Stomach (tissue), 9 donors: ENCODE results near the gene DCDC2. TPM values are rescaled to one million over a fixed set of nuclear protein-coding genes. Genes with fewer than 3 reads are reported as not detected.

Source experiments
- DNase-seq, 2 donors: peaks; one replicate each; pipeline versions ENCODE4 v3.0.0 to v3.0.0-alpha.2; 2013 to 2019
- H3K27ac ChIP-seq, 5 donors: fragments of 200-600 bp in 4 of 5; sonication (generic) in 4 of 5; one replicate each; pipeline ENCODE4 v1.5.1; 2013 to 2019; ENCODE audit warnings: mild to moderate bottlenecking in 1 of 5, moderate library complexity in 1 of 5
- H3K27me3 ChIP-seq, 3 donors: fragments of 200-600 bp; sonication (generic); one replicate each; pipeline ENCODE4 v1.5.1; 2017 to 2019; ENCODE audit warnings: mixed run types in 1 of 3
- H3K36me3 ChIP-seq, 4 donors: fragments of 200-600 bp; sonication (generic); 1 replicate in 3 of 4; 2 replicates in 1 of 4; pipeline ENCODE4 v1.5.1; 2016 to 2019
- H3K4me1 ChIP-seq, 4 donors: fragments of 200-600 bp; sonication (generic); one replicate each; pipeline ENCODE4 v1.5.1; 2016 to 2019
- H3K4me3 ChIP-seq, 4 donors: fragments of 200-600 bp; sonication (generic) in 3 of 4; one replicate each; pipeline ENCODE4 v1.5.1; 2016 to 2019; ENCODE audit warnings: mild to moderate bottlenecking in 1 of 4
- H3K9me3 ChIP-seq, 4 donors: fragments of 200-600 bp; sonication (generic); one replicate each; pipeline ENCODE4 v1.5.1; 2016 to 2019
- EP300 ChIP-seq: sonication (generic); formaldehyde crosslinking; IDR thresholded peaks from one replicate; pipeline ENCODE4 v1.6.1; 2017; ENCODE audit warnings: antibody characterized with exemption
- POLR2A ChIP-seq, 4 donors: fragments of 450-650 bp; IDR thresholded peaks; one replicate each; pipeline ENCODE4 v1.6.1; 2016; ENCODE audit warnings: antibody characterized with exemption in 4 of 4, control low read depth in 2 of 4, mild to moderate bottlenecking in 1 of 4, moderate library complexity in 1 of 4
- POLR2AphosphoS5 ChIP-seq, 3 donors: sonication (generic); formaldehyde crosslinking; IDR thresholded peaks; one replicate each; pipeline ENCODE4 v1.6.1; 2016; ENCODE audit warnings: antibody characterized with exemption in 3 of 3
- whole genome bisulfite sequencing, 5 donors: extraction: QIAGEN DNeasy Blood & Tissue Kit in 3 of 5; methylation state at CpG; one replicate each; pipeline versions ENCODE4 v1.1.5 to v1.1.7; 2013 to 2018; 5-methylcytosine and 5-hydroxymethylcytosine counted together
- intact Hi-C: fragments of 100-400 bp; cut with DNase I; formaldehyde crosslinking; loops from one replicate; pipeline ENCODE4 v1.15.1; 2023; ENCODE audit warnings: low total_unique reads
- polyA plus RNA-seq, 3 donors: library from polyadenylated mRNA; stranded (reverse); fragments of 200-250 nt; gene quantifications; one replicate each; pipeline ENCODE4 v1.2.3, GENCODE V29; 2013
- total RNA-seq, 5 donors: library from RNA; depleted of rRNA; stranded (reverse); fragments of >200 nt; gene quantifications; one replicate each; pipeline versions ENCODE4 v1.1.0 to v1.2.3, GENCODE V29; 2014 to 2016
- TF ChIP-seq, protein P1 (sequence below), 7 experiments: fragments of 450-650 bp in 4 of 7; fragments of 200-600 bp in 3 of 7; sonication (generic) in 3 of 7; IDR thresholded peaks; one replicate each; pipeline ENCODE4 v1.5.1; 2016 to 2019; ENCODE audit warnings: antibody characterized with exemption in 7 of 7, control low read depth in 2 of 7, mild to moderate bottlenecking in 1 of 7
- donor health status: healthy with polysubstance abuse.
- donor health status: Bipolar disorder and iron deficiency.
- donor health status: healthy.

DCDC2 gene
- total and polyA plus RNA-seq, 8 donors, result under 0.01 to 2.8 (median 1.4) TPM

DNA sequence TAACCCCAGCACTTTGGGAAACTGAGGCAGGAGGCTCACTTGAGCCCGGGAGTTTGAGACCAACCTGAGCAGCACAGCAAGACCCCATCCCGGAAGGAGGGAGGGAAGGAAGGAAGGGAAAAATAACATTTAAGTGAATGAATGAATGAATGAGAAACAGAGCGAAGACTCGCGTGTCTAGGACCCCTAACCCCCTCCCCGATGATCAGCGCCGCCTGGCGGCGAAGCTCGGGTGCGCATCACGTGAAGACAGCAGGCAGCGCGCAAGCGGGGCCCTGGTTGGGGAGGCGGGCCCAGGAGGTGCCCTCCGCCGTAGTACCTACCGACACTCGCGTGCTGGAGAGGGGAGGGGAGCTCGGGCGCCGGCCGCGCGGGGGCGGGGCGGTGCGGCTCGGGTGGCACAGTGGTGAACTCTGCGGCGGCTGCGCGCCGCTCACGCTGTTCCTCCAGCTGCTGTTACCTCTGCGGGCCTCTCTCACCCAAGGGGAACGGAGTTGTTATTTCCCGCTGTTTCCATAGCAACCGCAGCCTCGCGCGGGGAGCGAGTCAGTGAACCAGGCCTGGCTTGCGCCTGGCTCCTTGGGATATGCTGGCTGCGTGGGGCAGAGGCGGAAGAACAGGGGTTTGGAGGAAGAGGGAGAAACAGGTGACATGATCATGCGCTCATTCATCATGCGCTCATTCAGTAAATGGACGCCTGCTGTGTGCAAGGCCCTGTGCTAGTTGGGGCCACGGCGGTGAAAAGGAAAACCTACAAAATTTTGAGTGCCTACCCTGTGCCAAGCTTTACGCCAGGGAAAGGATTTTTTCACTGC is 2.0 kb upstream of the DCDC2 start:
- peaks cover 0 to 16% (median 3%) of the 10 kb centered on the region in 3 donors for H3K27me3 ChIP-seq
- no peaks in the 10 kb centered on the region for H3K36me3 ChIP-seq
- peak overlapping the region; percentile 48 to 62 (median 54) for H3K4me3 ChIP-seq
- 3 to 6% (median 5%) methylated on average over 41 to 55 of the region's 55 CpGs for WGBS, 5 donors
- peaks cover 13 to 33% (median 25%) of the 10 kb centered on the region in 4 donors for H3K4me1 ChIP-seq
- no peaks in the 10 kb centered on the region for H3K9me3 ChIP-seq
- TF ChIP-seq POLR2AphosphoS5 (IDR thresholded peaks at IDR 0.05) (peak in 1 of 3 donors; percentile 6), EP300 (no peak), POLR2A (IDR thresholded peaks at IDR 0.05) (no peak)
- TF ChIP-seq, protein P1, sequence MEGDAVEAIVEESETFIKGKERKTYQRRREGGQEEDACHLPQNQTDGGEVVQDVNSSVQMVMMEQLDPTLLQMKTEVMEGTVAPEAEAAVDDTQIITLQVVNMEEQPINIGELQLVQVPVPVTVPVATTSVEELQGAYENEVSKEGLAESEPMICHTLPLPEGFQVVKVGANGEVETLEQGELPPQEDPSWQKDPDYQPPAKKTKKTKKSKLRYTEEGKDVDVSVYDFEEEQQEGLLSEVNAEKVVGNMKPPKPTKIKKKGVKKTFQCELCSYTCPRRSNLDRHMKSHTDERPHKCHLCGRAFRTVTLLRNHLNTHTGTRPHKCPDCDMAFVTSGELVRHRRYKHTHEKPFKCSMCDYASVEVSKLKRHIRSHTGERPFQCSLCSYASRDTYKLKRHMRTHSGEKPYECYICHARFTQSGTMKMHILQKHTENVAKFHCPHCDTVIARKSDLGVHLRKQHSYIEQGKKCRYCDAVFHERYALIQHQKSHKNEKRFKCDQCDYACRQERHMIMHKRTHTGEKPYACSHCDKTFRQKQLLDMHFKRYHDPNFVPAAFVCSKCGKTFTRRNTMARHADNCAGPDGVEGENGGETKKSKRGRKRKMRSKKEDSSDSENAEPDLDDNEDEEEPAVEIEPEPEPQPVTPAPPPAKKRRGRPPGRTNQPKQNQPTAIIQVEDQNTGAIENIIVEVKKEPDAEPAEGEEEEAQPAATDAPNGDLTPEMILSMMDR (IDR thresholded peaks at IDR 0.05), result peak in 5 of 7 experiments; percentile 25 to 61 (median 46)
- peak overlapping the region in 2 of 5 donors; percentile 15 to 53 for H3K27ac ChIP-seq
- intact Hi-C loops, result no loop called here
- peak; percentile 72 to 95 for DNase-seq

DNA sequence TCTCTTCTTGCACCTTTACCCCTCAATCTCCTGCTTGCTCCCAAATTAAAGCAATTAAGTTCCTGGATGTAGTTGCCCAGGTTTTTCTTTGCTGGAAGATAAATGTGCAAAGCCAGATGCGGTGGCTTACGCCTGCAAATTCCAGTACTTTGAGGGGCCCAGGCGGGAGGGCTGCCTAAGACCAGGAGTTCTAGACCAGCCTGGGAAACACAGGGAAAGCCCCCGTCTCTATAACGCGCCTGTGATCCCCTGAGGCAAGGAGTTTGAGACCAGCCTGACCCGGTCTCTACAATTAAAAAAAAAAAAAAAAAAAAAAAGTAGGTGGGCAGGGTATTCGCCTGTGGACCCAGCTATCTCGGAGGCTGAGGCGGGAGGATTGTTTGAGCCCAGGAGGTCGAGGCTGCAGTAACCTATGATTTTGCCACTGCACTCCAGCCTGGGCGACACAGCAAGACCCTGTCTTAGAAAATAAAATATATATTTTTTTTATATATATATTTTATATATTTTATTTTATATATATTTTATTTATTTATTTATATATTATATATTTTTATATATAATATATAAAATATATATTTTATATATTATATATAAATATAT is 461 bp upstream of the DCDC2 start:
- Histone ChIP-seq H3K27me3 (peaks cover 0 to 16% (median 3%) of the 10 kb centered on the region in 3 donors), H3K9me3 (no peaks in the 10 kb centered on the region), H3K27ac (peak overlapping the region in 2 of 5 donors; percentile 51 to 66), H3K4me1 (peaks cover 13 to 33% (median 25%) of the 10 kb centered on the region in 4 donors), H3K4me3 (peak overlapping the region; percentile 49 to 57 (median 55)), H3K36me3 (no peaks in the 10 kb centered on the region)
- TF ChIP-seq POLR2AphosphoS5 (IDR thresholded peaks at IDR 0.05) (no peak), EP300 (no peak), POLR2A (IDR thresholded peaks at IDR 0.05) (no peak)
- TF ChIP-seq, protein P1 (IDR thresholded peaks at IDR 0.05), result no peak
- intact Hi-C loops, result no loop called here
- WGBS, 5 donors, result 29 to 45% (median 34%) methylated on average over 11 to 12 of the region's 12 CpGs
- no peak for DNase-seq

DNA sequence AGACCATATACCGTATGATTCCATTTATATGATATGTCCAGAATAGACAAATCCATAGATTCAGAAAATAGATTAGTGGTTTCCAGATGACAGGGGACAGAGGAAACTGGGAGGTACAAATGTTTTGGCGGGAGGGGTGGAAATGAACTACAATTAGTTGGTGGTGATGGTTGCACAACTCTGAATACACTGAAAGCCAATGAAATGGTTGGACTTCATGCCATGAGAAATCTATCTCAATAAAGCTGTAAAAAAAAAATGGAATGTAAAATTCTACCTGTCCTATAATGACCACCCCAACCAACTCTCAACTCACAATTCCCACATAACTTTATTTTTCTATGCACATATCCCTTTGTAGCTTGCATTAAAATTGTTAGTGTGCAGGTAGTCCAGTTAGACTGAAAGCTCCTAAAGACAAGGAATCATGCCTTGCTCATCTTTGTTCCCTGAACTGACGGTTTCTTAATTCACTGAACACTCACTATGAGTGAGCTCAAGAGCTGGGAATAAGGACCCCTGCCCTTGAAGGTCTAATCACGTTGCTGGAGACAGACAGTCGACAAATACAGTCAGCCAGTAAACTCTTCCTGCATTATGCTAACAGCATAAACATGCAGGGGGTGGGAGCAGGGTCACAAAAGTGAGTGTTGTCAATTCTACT is 1.4 kb downstream of the DCDC2 start:
- Histone ChIP-seq H3K36me3 (no peaks in the 10 kb centered on the region), H3K4me1 (peaks cover 13 to 33% (median 25%) of the 10 kb centered on the region in 4 donors), H3K9me3 (no peaks in the 10 kb centered on the region), H3K27me3 (peaks cover 0 to 16% (median 3%) of the 10 kb centered on the region in 3 donors), H3K4me3 (no peak overlapping the region), H3K27ac (no peak overlapping the region)
- intact Hi-C loops, result no loop called here
- WGBS, 5 donors, result 49 to 67% (median 57%) methylated on average over 5 of the region's 5 CpGs
- DNase-seq, result no peak
- TF ChIP-seq POLR2A (IDR thresholded peaks at IDR 0.05) (no peak), POLR2AphosphoS5 (IDR thresholded peaks at IDR 0.05) (no peak), EP300 (no peak)
- TF ChIP-seq, protein P1 (IDR thresholded peaks at IDR 0.05), result no peak

DNA sequence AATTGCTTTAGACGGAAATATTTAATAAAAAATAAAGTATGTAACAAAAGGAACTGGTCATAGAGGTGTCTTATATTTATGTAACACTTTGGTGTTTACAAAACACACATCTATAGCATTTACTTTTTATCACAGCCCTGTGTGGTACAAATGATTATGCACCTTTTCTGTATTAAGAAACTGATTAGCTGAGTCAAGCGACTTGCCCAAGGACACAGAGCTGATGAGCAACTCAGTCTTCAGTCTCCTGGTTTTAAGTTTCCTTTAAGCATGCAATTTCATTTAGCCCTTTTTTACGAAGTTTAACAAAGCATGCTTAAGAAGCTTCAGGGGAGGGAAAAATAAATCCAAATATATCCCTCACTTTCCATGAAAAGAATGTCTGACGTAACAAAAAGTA is 2.5 kb downstream of the DCDC2 start:
- H3K27ac ChIP-seq, result no peak overlapping the region
- no peaks in the 10 kb centered on the region for H3K36me3 ChIP-seq
- no peak overlapping the region for H3K4me3 ChIP-seq
- H3K9me3 ChIP-seq, result no peaks in the 10 kb centered on the region
- TF ChIP-seq EP300 (no peak), POLR2A (IDR thresholded peaks at IDR 0.05) (no peak), POLR2AphosphoS5 (IDR thresholded peaks at IDR 0.05) (no peak)
- TF ChIP-seq, protein P1 (IDR thresholded peaks at IDR 0.05), result no peak
- no peak for DNase-seq
- intact Hi-C loops, result no loop called here
- peaks cover 0 to 16% (median 3%) of the 10 kb centered on the region in 3 donors for H3K27me3 ChIP-seq
- WGBS, 5 donors, result 39 to 54% (median 47%) methylated on average over 4 of the region's 4 CpGs
- H3K4me1 ChIP-seq, result peaks cover 9 to 27% (median 22%) of the 10 kb centered on the region in 4 donors
